ENCODE data around the gene LIPH.
"Not testable (repeated sequence)": the region's sequence is repeated elsewhere in the genome, so short reads cannot be mapped to it uniquely, and the experiment has no call there.

Gene LIPH

DNA sequence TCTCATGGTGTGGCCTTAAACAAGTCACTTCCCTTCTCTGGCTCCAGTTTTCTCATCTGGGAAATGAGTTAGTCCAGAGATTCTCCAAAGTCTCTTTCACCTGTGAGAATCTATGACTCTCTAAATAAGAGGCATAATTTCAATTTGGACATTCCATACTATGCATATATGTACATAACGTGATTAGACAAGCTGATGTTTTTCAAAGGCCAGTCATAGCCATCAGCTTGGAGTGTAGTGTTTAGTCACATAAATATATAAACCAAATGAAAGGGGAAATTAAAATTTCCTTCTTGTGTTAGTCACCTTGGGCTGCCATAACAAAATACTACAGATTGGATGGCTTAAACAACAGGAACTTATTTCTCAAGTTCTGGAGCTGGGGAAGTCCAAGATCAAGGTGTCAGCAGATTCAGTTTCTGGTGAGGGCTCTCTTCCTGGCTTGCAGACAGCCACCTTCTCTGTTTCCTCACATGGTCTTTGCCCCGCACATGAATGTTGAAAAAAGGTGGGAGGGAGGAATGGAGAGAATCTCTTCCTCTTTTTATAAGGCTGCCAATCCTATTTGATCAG lies 72.9 kb downstream of the LIPH start:
- DNase-seq = no peak

DNA sequence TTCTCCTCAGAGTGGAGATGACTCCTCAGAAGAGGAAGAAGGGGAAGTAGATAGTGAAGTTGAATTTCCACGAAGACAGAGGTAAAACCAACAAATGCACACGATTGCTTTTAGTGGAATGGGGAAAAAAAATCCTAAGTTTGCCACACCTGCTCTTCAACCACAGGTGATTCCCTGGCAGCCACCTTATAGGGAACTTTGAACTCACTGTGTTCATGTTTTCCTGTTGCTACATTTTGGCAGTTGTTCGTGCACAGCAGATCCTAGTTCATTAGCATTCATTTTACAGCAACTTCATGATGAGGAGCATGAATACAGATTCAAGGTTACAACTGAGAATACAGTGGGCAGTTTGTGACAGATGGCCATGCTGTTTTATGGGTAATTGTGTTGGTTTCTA lies 75.1 kb downstream of the LIPH start:
- DNase-seq = no peak

DNA sequence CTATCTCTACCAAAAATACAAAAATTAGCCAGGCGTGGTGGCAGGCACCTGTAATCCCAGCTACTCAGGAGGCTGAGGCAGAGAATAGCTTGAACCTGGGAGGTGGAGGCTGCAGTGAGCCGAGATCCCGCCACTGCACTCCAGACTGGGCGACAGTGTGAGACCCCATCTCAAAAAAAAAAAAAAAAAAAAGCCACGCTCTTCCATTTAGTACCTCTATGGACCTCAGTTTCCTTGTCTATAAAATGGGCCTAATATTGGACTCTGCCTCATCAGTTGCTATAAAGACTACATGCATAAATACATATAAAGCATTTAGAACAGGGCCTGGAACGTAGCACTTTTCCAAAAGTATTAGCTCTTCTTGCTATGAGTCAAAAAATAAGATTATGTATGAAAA lies 77.5 kb downstream of the LIPH start:
- not testable (repeated sequence) for DNase-seq

- DNase-seq = no peak
These were observed 79.0 kb downstream of the LIPH start for GRCh38 chr3:185473290-185473815.

- no peak for DNase-seq
These were observed 82.1 kb downstream of the LIPH start for GRCh38 chr3:185470323-185470722.

- DNase-seq = no peak
These were observed 82.8 kb downstream of the LIPH start for GRCh38 chr3:185469542-185469941.

GRCh38 chr3:185466123-185466522 lies 86.3 kb downstream of the LIPH start:
- not testable (repeated sequence) for DNase-seq

- DNase-seq = no peak
These were observed 86.9 kb downstream of the LIPH start for GRCh38 chr3:185465471-185465870.

DNA sequence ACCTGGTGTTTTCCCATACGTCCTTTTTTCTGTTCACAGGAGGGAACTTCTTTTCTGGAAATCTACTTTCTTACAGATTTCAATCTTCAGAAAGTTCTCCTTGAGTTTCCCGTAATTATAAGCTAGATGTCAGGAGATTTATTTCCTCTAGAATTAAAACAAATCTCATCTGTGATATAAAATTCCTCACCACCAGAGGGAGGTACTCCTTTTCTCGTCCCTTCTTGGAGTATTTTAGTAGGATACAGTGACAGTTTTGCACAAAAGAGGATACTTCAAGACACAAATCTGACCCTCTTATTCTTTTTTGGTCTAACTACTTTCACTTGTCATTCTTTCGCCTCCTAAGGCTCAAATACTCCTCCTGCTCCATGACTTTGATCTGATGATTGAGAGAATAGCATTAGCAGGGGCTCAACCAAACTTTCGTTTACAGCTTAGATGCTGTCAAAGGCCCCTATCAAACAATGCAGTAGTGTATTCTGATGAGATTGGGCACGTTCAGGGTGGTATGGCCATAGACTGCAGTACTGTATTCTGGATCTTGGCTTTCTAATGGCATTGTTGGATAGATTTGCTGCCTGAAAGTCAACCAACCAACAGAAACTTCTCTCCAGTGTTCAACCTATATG lies 91.6 kb downstream of the LIPH start:
- DNase-seq = no peak

DNA sequence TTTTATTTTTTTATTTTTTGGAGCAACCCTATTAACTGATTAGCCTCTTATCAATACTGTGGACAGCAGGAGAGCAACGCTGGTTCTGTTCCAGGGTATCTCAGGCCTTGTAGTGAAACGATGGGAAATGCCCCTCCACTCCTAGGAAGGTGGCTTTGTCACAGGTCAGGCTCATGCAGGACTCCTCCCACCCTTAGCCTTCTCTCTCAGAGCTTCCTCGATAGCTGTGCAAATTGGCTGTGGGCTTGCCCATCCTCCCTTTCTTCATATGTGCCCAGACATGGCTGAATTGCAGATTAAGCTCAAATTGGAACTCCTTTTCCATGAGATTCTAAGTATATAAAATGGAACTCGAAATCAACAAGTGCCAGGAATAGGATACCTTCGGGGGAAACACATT lies 92.1 kb downstream of the LIPH start:
- no peak for DNase-seq

DNA sequence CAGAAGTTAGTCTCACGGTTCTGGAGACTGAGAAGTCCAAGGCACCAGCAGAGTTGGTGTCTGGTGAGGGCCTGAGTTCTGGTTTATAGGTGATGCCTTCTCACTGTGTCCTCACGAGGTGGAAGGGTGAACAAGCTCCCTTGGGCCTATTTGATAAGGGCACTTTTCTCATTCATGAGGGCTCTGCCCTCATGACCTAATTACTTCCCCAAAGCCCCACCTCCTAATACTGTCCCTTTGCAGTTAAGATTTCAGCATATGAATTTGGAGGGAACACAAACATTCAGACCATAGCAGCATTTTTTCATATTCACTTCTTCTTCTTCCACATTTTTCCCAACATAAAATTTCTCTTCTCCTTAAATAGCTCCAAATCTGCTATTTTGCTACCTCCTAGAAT lies 95.0 kb downstream of the LIPH start:
- no peak for DNase-seq
